Measurements from ENCODE around the gene GINS2.

The GINS2 gene

GRCh38 chr16:85652431-85653221 is 36.1 kb downstream of the GINS2 start:
- DNase-seq: no peak

GRCh38 chr16:85651629-85652430 is 36.9 kb downstream of the GINS2 start:
- no peak for DNase-seq

- DNase-seq: no peak
Measured at GRCh38 chr16:85650844-85651628, 37.7 kb downstream of the GINS2 start.

- DNase-seq: no peak
Measured at GRCh38 chr16:85650135-85650843, 38.5 kb downstream of the GINS2 start.

- DNase-seq: no peak
Measured at GRCh38 chr16:85649411-85650134, 39.2 kb downstream of the GINS2 start.

- DNase-seq: no peak
Measured at GRCh38 chr16:85648805-85649204, 39.9 kb downstream of the GINS2 start.

- DNase-seq: no peak
Measured at GRCh38 chr16:85648070-85648714, 40.6 kb downstream of the GINS2 start.

- DNase-seq: no peak
Measured at GRCh38 chr16:85646976-85647375, 41.8 kb downstream of the GINS2 start.

- DNase-seq: no peak
Measured at GRCh38 chr16:85646358-85646907, 42.3 kb downstream of the GINS2 start.

- DNase-seq: no peak
Measured at GRCh38 chr16:85645021-85645589, 43.6 kb downstream of the GINS2 start.

GRCh38 chr16:85644093-85644712 is 44.6 kb downstream of the GINS2 start:
- DNase-seq: no peak

- DNase-seq: no peak
Measured at GRCh38 chr16:85643631-85644030, 45.1 kb downstream of the GINS2 start.

- DNase-seq: no peak
Measured at GRCh38 chr16:85642762-85643358, 45.9 kb downstream of the GINS2 start.

- DNase-seq: no peak
Measured at GRCh38 chr16:85641776-85642176, 47.0 kb downstream of the GINS2 start.

GRCh38 chr16:85641305-85641704 is 47.4 kb downstream of the GINS2 start:
- no peak for DNase-seq

- no peak for DNase-seq
Measured at GRCh38 chr16:85640585-85640984, 48.2 kb downstream of the GINS2 start.

- no peak for DNase-seq
Measured at GRCh38 chr16:85640254-85640558, 48.5 kb downstream of the GINS2 start.

GRCh38 chr16:85639529-85640253 is 49.1 kb downstream of the GINS2 start:
- DNase-seq: no peak

- DNase-seq: no peak
Measured at GRCh38 chr16:85638695-85639409, 49.9 kb downstream of the GINS2 start.

Data from activated naive CD4-positive, alpha-beta T cell (primary cell).